B cell (primary cell): Measurements from ENCODE around the gene MTUS2. TPM values are rescaled to one million over a fixed set of nuclear protein-coding genes. Genes with fewer than 3 reads are reported as not detected.

Experiments
- ATAC-seq: fragments of 200-7000 bp; cut with Tn5 transposase; one replicate; pipeline ENCODE4 v1.10.0; 2021; ENCODE audit warnings: low read depth, mild to moderate bottlenecking, moderate number of reproducible peaks, moderate library complexity
- CTCF ChIA-PET: fragments of 350-600 bp; sonication (Branson Sonifier 250); formaldehyde crosslinking; loops from one replicate; lab custom pipeline; 2021; ENCODE audit warnings: antibody characterized with exemption, inconsistent platforms; lab: Charles Lee
- POLR2A ChIA-PET: fragments of 350-600 bp; sonication (Branson Sonifier 250); formaldehyde crosslinking; loops from one replicate; lab custom pipeline; 2021; ENCODE audit warnings: antibody characterized with exemption; lab: Charles Lee
- DNase-seq: peaks from one replicate; pipeline ENCODE4 v3.0.0; 2013
- H2AFZ ChIP-seq: 2 replicates; pipeline ENCODE4 v1.6.1; 2012; ENCODE audit warnings: mild to moderate bottlenecking, low read depth, low read length; ENCODE audit not compliant: insufficient read depth, poor library complexity, severe bottlenecking
- H3K27ac ChIP-seq, 2 donors: 1 replicate in 1 of 2; 2 replicates in 1 of 2; pipeline ENCODE4 v1.5.1; 2012 to 2013; ENCODE audit warnings: low read length in 2 of 2, mild to moderate bottlenecking in 2 of 2, moderate library complexity in 1 of 2
- H3K27me3 ChIP-seq, 4 experiments: fragments of 200-600 bp in 1 of 4; sonication (generic) in 1 of 4; replicated peaks in 1 of 4; 1 replicate in 2 of 4; 2 replicates in 2 of 4; pipeline versions ENCODE4 v1.6.1 to v1.7.0; 2013 to 2016; ENCODE audit warnings: low read length in 3 of 4, mild to moderate bottlenecking in 2 of 4, mixed read lengths in 1 of 4, moderate library complexity in 1 of 4; ENCODE audit not compliant: insufficient read depth in 4 of 4, control insufficient read depth in 3 of 4; ENCODE audit errors: control extremely low read depth in 1 of 4
- H3K36me3 ChIP-seq, 2 experiments: replicated peaks in 1 of 2; 1 replicate in 1 of 2; 2 replicates in 1 of 2; pipeline versions ENCODE4 v1.6.1 to v1.7.1; 2013; ENCODE audit warnings: low read length in 1 of 2; ENCODE audit not compliant: insufficient read depth in 2 of 2, control insufficient read depth in 1 of 2; ENCODE audit errors: control extremely low read depth in 1 of 2, extremely low read depth in 1 of 2
- H3K4me1 ChIP-seq, 2 donors: fragments of 200-600 bp in 1 of 2; sonication (generic) in 1 of 2; 1 replicate in 1 of 2; 2 replicates in 1 of 2; pipeline versions ENCODE4 v1.5.1 to v1.6.1; 2013 to 2017; ENCODE audit warnings: low read length in 2 of 2; ENCODE audit not compliant: control insufficient read depth in 2 of 2, insufficient read depth in 2 of 2
- H3K4me2 ChIP-seq: replicated peaks from 2 replicates; pipeline ENCODE3; 2012; ENCODE audit warnings: mild to moderate bottlenecking, low read depth, low read length; ENCODE audit not compliant: poor library complexity, severe bottlenecking
- H3K4me3 ChIP-seq, 5 experiments: fragments of 200-600 bp in 1 of 5; sonication (generic) in 1 of 5; 1 replicate in 3 of 5; 2 replicates in 2 of 5; pipeline versions ENCODE4 v1.5.1 to v1.7.0; 2011 to 2016; ENCODE audit warnings: low read length in 4 of 5, mild to moderate bottlenecking in 4 of 5, low read depth in 2 of 5, control low read depth in 1 of 5, moderate library complexity in 1 of 5; ENCODE audit not compliant: insufficient read depth in 1 of 5; ENCODE audit errors: control extremely low read depth in 1 of 5, extremely low read depth in 1 of 5
- H3K79me2 ChIP-seq: fragments of 200-600 bp; sonication (generic); one replicate; pipeline ENCODE4 v1.6.0; 2016; ENCODE audit warnings: low read length; ENCODE audit not compliant: control insufficient read depth, insufficient read depth
- H3K9ac ChIP-seq: fragments of 200-600 bp; sonication (generic); 2 replicates; pipeline ENCODE4 v1.6.1; 2017; ENCODE audit warnings: mild to moderate bottlenecking, low read length, moderate library complexity
- H3K9me3 ChIP-seq, 3 donors: one replicate each; pipeline versions ENCODE4 v1.6.1 to v1.7.1; 2013; ENCODE audit warnings: low read length in 2 of 3; ENCODE audit not compliant: control insufficient read depth in 2 of 3, insufficient read depth in 1 of 3; ENCODE audit errors: control extremely low read depth in 1 of 3
- H4K20me1 ChIP-seq: 2 replicates; pipeline ENCODE4 v1.6.0; 2012; ENCODE audit warnings: mild to moderate bottlenecking, low read length; ENCODE audit not compliant: insufficient read depth, control insufficient read depth, poor library complexity, severe bottlenecking
- H3K27ac Mint-ChIP-seq: one replicate; pipeline ENCODE4 v1.8.0; 2021; ENCODE audit warnings: mixed read lengths
- H3K27me3 Mint-ChIP-seq: one replicate; pipeline ENCODE4 v1.8.0; 2021; ENCODE audit warnings: mixed read lengths
- H3K4me1 Mint-ChIP-seq: one replicate; pipeline ENCODE4 v1.8.0; 2021; ENCODE audit warnings: mixed read lengths
- H3K4me3 Mint-ChIP-seq: one replicate; pipeline ENCODE4 v1.8.0; 2021; ENCODE audit warnings: mixed read lengths
- H3K9me3 Mint-ChIP-seq: one replicate; pipeline ENCODE4 v1.8.0; 2022; ENCODE audit warnings: mixed read lengths; ENCODE audit not compliant: insufficient read depth
- CTCF ChIP-seq: fragments of 200-600 bp; IDR thresholded peaks from one replicate; pipeline ENCODE4 v1.8.0; 2022; ENCODE audit warnings: antibody characterized with exemption, mild to moderate bottlenecking
- EZH2 ChIP-seq: IDR thresholded peaks from 2 replicates; pipeline ENCODE4 v1.6.1; 2012; ENCODE audit warnings: borderline replicate concordance, low read depth, mild to moderate bottlenecking, moderate library complexity, low read length; ENCODE audit not compliant: insufficient read depth, poor library complexity, severe bottlenecking
- WGBS: methylation state at CpG from one replicate; pipeline ENCODE4 v1.1.5; 2013; ENCODE audit warnings: missing lambda C conversion rate; ENCODE audit not compliant: insufficient coverage; 5-methylcytosine and 5-hydroxymethylcytosine counted together
- intact Hi-C: fragments of 100-400 bp; cut with micrococcal nuclease; formaldehyde crosslinking; loops from one replicate; pipeline ENCODE4 v1.10.0; 2022
- polyA plus RNA-seq: library from polyadenylated mRNA; depleted of rRNA; stranded (reverse); fragments of >200 nt; gene quantifications from 2 replicates; pipeline ENCODE4 v1.2.3, GENCODE V29; 2012
- total RNA-seq, 2 donors: library from RNA; stranded (reverse); fragments of 120-200 nt in 1 of 2; gene quantifications; 1 replicate in 1 of 2; 2 replicates in 1 of 2; pipeline versions ENCODE4 v1.2.3 to v1.2.4, GENCODE V29; 2013 to 2022

MTUS2 gene
- total and polyA plus RNA-seq, 2 donors (not counting 1 experiment from before 2014, with no cell fraction given): 0.12 TPM; not detected in 1

GRCh38 chr13:29402166-29402636 lies 582.1 kb downstream of the MTUS2 start:
- DNase-seq (no peak), ATAC-seq (no peak)
- Histone ChIP-seq H2AFZ (no peak overlapping the region), H3K4me1 (no peaks in the 10 kb centered on the region), H3K27ac (no peak overlapping the region), H4K20me1 (no peaks in the 10 kb centered on the region), H3K9me3 (no peaks in the 10 kb centered on the region), H3K4me3 (no peak overlapping the region), H3K79me2 (no peaks in the 10 kb centered on the region), H3K36me3 (no peaks in the 10 kb centered on the region), H3K27me3 (peaks cover 0 to 6% (median 0%) of the 10 kb centered on the region in 4 experiments), H3K4me2 (no peak overlapping the region), H3K9ac (no peak overlapping the region)
- 76% methylated on average over 4 of the region's 5 CpGs for WGBS
- CTCF ChIA-PET: no interaction called here
- intact Hi-C loops: no loop called here
- H3K27me3 Mint-ChIP-seq: peaks cover 9% of the 10 kb centered on the region
- no peak overlapping the region for H3K27ac Mint-ChIP-seq
- no peak overlapping the region for H3K4me3 Mint-ChIP-seq
- H3K4me1 Mint-ChIP-seq: no peaks in the 10 kb centered on the region
- H3K9me3 Mint-ChIP-seq: no peaks in the 10 kb centered on the region
- TF ChIP-seq EZH2: no peak
- TF ChIP-seq CTCF: no peak
- POLR2A ChIA-PET: no interaction called here

- intact Hi-C loops: no loop called here
- no peak for TF ChIP-seq EZH2
- no peak for TF ChIP-seq CTCF
- H3K9me3 ChIP-seq: no peaks in the 10 kb centered on the region
- no peak overlapping the region for H3K27ac Mint-ChIP-seq
- ATAC-seq: no peak
- H3K27ac ChIP-seq: no peak overlapping the region
- no peaks in the 10 kb centered on the region for H3K4me1 Mint-ChIP-seq
- H3K9ac ChIP-seq: no peak overlapping the region
- peaks cover 7% of the 10 kb centered on the region for H3K27me3 Mint-ChIP-seq
- no peaks in the 10 kb centered on the region for H3K9me3 Mint-ChIP-seq
- H3K79me2 ChIP-seq: no peaks in the 10 kb centered on the region
- H3K4me2 ChIP-seq: no peak overlapping the region
- H3K36me3 ChIP-seq: no peaks in the 10 kb centered on the region
- 80% methylated on average over 2 of the region's 8 CpGs for WGBS
- H3K27me3 ChIP-seq: peaks cover 0 to 3% (median 0%) of the 10 kb centered on the region in 4 experiments
- DNase-seq: no peak
- H4K20me1 ChIP-seq: no peaks in the 10 kb centered on the region
- no peaks in the 10 kb centered on the region for H3K4me1 ChIP-seq
- H3K4me3 Mint-ChIP-seq: no peak overlapping the region
- ChIA-PET POLR2A (no interaction called here), CTCF (no interaction called here)
- no peak overlapping the region for H3K4me3 ChIP-seq
- H2AFZ ChIP-seq: no peak overlapping the region
Measured at GRCh38 chr13:29405401-29405800, 585.3 kb downstream of the MTUS2 start.
